IMR-90 (cell line): ENCODE results near the gene LDHA. TPM values are rescaled to one million over a fixed set of nuclear protein-coding genes. Genes with fewer than 3 reads are reported as not detected.
A peak's percentile ranks its signal among the peaks of the same experiment; 100 is the strongest.

ENCODE experiments used
- ATAC-seq: fragments of 200-7000 bp; cut with Tn5 transposase; 2 replicates; pipeline ENCODE4 v1.9.1; 2020; ENCODE audit warnings: low read depth, mild to moderate bottlenecking, moderate library complexity
- BruUV-seq: library from RNA; stranded (reverse); fragments of 400-500 nt; replicated peaks from 2 replicates; lab custom pipeline; 2021; lab: Mats Ljungman, UMichigan
- CTCF ChIA-PET: fragments of 300-600 bp; formaldehyde crosslinking; extraction: SDS; loops from one replicate; lab custom pipeline; 2021; ENCODE audit warnings: antibody characterized with exemption; lab: Yijun Ruan, JAX
- POLR2A ChIA-PET: fragments of 300-600 bp; sonication (Branson Sonifier 250); formaldehyde crosslinking; loops from one replicate; lab custom pipeline; 2022; ENCODE audit warnings: antibody characterized with exemption; ENCODE audit not compliant: unreplicated experiment; lab: Charles Lee
- DNase-seq: peaks from one replicate; pipeline ENCODE4 v3.0.0; 2013
- H2AFZ ChIP-seq: replicated peaks from 2 replicates; pipeline ENCODE3; 2013; ENCODE audit warnings: low read length, mild to moderate bottlenecking; ENCODE audit not compliant: poor library complexity
- H2AK5ac ChIP-seq: 2 replicates; pipeline ENCODE4 v1.6.1; 2013; ENCODE audit warnings: low read depth, low read length, inconsistent platforms
- H2AK9ac ChIP-seq: replicated peaks from 2 replicates; pipeline ENCODE3; 2013; ENCODE audit warnings: mild to moderate bottlenecking, low read depth, low read length, moderate library complexity; ENCODE audit not compliant: poor library complexity
- H2BK120ac ChIP-seq: 2 replicates; pipeline ENCODE4 v1.6.1; 2013; ENCODE audit warnings: low read depth, low read length, inconsistent platforms
- H2BK15ac ChIP-seq: 3 replicates; pipeline ENCODE4 v1.6.1; 2013; ENCODE audit warnings: low read depth, low read length, inconsistent platforms
- H2BK20ac ChIP-seq: 2 replicates; pipeline ENCODE4 v1.6.1; 2013; ENCODE audit warnings: low read depth, mild to moderate bottlenecking, inconsistent platforms, low read length, moderate library complexity
- H2BK5ac ChIP-seq: 2 replicates; pipeline ENCODE4 v1.6.1; 2013; ENCODE audit warnings: mild to moderate bottlenecking, low read depth, low read length, inconsistent platforms; ENCODE audit not compliant: poor library complexity, severe bottlenecking
- H3K14ac ChIP-seq: replicated peaks from 2 replicates; pipeline ENCODE4 v1.6.1; 2013; ENCODE audit warnings: low read depth, low read length, inconsistent platforms
- H3K18ac ChIP-seq: 2 replicates; pipeline ENCODE4 v1.6.1; 2013; ENCODE audit warnings: low read depth, low read length, control low read depth
- H3K23ac ChIP-seq: 2 replicates; pipeline ENCODE4 v1.6.1; 2013; ENCODE audit warnings: low read depth, low read length, inconsistent platforms
- H3K27ac ChIP-seq: 2 replicates; pipeline ENCODE4 v1.5.1; 2013; ENCODE audit warnings: mild to moderate bottlenecking, control low read depth, low read length; ENCODE audit not compliant: insufficient read depth
- H3K27me3 ChIP-seq: 2 replicates; pipeline ENCODE4 v1.6.1; 2013; ENCODE audit warnings: low read length; ENCODE audit not compliant: control insufficient read depth, insufficient read depth
- H3K36me3 ChIP-seq: 2 replicates; pipeline ENCODE4 v1.6.1; 2013; ENCODE audit warnings: low read length, mixed read lengths; ENCODE audit not compliant: control insufficient read depth, insufficient read depth
- H3K4ac ChIP-seq: 2 replicates; pipeline ENCODE4 v1.6.1; 2013; ENCODE audit warnings: low read depth, low read length, inconsistent platforms
- H3K4me1 ChIP-seq: 2 replicates; pipeline ENCODE4 v1.6.1; 2013; ENCODE audit warnings: low read length, mixed read lengths; ENCODE audit not compliant: control insufficient read depth, insufficient read depth
- H3K4me2 ChIP-seq: 2 replicates; pipeline ENCODE4 v1.6.1; 2013; ENCODE audit warnings: low read depth, mild to moderate bottlenecking, control low read depth, low read length, moderate library complexity
- H3K4me3 ChIP-seq: 2 replicates; pipeline ENCODE4 v1.5.1; 2013; ENCODE audit warnings: low read depth, mild to moderate bottlenecking, control low read depth, low read length, moderate library complexity; ENCODE audit not compliant: insufficient read depth
- H3K56ac ChIP-seq: 2 replicates; pipeline ENCODE4 v1.6.1; 2013; ENCODE audit warnings: low read length, inconsistent platforms; ENCODE audit not compliant: insufficient read depth; ENCODE audit errors: extremely low read depth
- H3K79me1 ChIP-seq, 2 experiments: 2 replicates each; pipeline ENCODE4 v1.6.1; 2013; ENCODE audit warnings: low read length in 2 of 2, inconsistent platforms in 1 of 2, low read depth in 1 of 2
- H3K9ac ChIP-seq: 2 replicates; pipeline ENCODE4 v1.6.1; 2013; ENCODE audit warnings: low read depth, low read length, control low read depth
- H3K9me1 ChIP-seq: 2 replicates; pipeline ENCODE4 v1.6.1; 2013; ENCODE audit warnings: low read length, inconsistent platforms; ENCODE audit not compliant: insufficient read depth
- H3K9me3 ChIP-seq: 2 replicates; pipeline ENCODE4 v1.6.1; 2013; ENCODE audit warnings: low read length; ENCODE audit not compliant: control insufficient read depth, insufficient read depth
- H4K20me1 ChIP-seq: 2 replicates; pipeline ENCODE4 v1.6.1; 2013; ENCODE audit warnings: low read length, inconsistent platforms; ENCODE audit not compliant: insufficient read depth
- H4K5ac ChIP-seq: 2 replicates; pipeline ENCODE4 v1.6.1; 2013; ENCODE audit warnings: mild to moderate bottlenecking, low read depth, low read length, control low read depth
- H4K8ac ChIP-seq, 2 experiments: 2 replicates each; pipeline ENCODE4 v1.6.1; 2013; ENCODE audit warnings: low read depth in 2 of 2, low read length in 2 of 2, control low read depth in 1 of 2, inconsistent platforms in 1 of 2
- H4K91ac ChIP-seq: 2 replicates; pipeline ENCODE4 v1.6.1; 2013; ENCODE audit warnings: low read depth, low read length, inconsistent platforms; ENCODE audit not compliant: insufficient read depth
- CHD1 ChIP-seq: IDR thresholded peaks from 2 replicates; pipeline ENCODE4 v1.6.1; 2012; ENCODE audit warnings: low read depth, low read length, improper control_type of control experiment
- CTCF ChIP-seq: conservative IDR thresholded peaks from 2 replicates; pipeline ENCODE4 v1.5.1; 2012; ENCODE audit warnings: mild to moderate bottlenecking, low read depth, low read length, improper control_type of control experiment
- MAFK ChIP-seq: IDR thresholded peaks from 2 replicates; pipeline ENCODE4 v1.6.1; 2012; ENCODE audit warnings: low read depth, low read length, improper control_type of control experiment
- MXI1 ChIP-seq: IDR thresholded peaks from 2 replicates; pipeline ENCODE4 v1.6.1; 2012; ENCODE audit warnings: low read depth, mild to moderate bottlenecking, low read length, moderate library complexity, borderline replicate concordance
- RFX5 ChIP-seq: IDR thresholded peaks from 2 replicates; pipeline ENCODE4 v1.8.0; 2012; ENCODE audit warnings: low read depth, mild to moderate bottlenecking, low read length, moderate library complexity
- SMC3 ChIP-seq: fragments of 150-350 bp; IDR thresholded peaks from 2 replicates; pipeline ENCODE4 v1.6.1; 2016; ENCODE audit warnings: low read depth, mild to moderate bottlenecking, antibody characterized with exemption, low read length, moderate library complexity
- USF2 ChIP-seq: fragments of 150-350 bp; IDR thresholded peaks from 2 replicates; pipeline ENCODE4 v1.6.1; 2017; ENCODE audit warnings: mild to moderate bottlenecking, antibody characterized with exemption, low read length, low read depth
- WGBS, 2 experiments: methylation state at CpG; one replicate each; pipeline versions ENCODE4 v1.1.5 to v1.1.7; 2013; ENCODE audit warnings: missing lambda C conversion rate in 2 of 2; ENCODE audit not compliant: insufficient read length in 1 of 2; ENCODE audit errors: extremely low coverage in 2 of 2; 5-methylcytosine and 5-hydroxymethylcytosine counted together
- dilution Hi-C: fragments of 300-500 bp; cut with HindIII; formaldehyde crosslinking; loops from one replicate; pipeline ENCODE4 v1.14.3; 2018; ENCODE audit warnings: low sequenced_read_pairs; ENCODE audit not compliant: unreplicated experiment
- in situ Hi-C: fragments of 300-500 bp; cut with MboI; formaldehyde crosslinking; loops from 3 replicates; pipeline ENCODE4 v1.14.3; 2019; ENCODE audit warnings: low sequenced_read_pairs, inconsistent platforms, mixed read lengths
- intact Hi-C: fragments of 100-400 bp; cut with micrococcal nuclease; formaldehyde crosslinking; loops from 2 replicates; pipeline ENCODE4 v1.10.0; 2022
- polyA plus RNA-seq, 3 experiments: library from polyadenylated mRNA; depleted of rRNA; stranded (reverse); fragments of >200 nt; gene quantifications; 2 replicates each; pipeline ENCODE4 v1.2.3, GENCODE V29; 2012; ENCODE audit warnings: low replicate concordance in 1 of 3
- total RNA-seq: library from RNA; depleted of rRNA; stranded (reverse); fragments of >200 nt; gene quantifications from 2 replicates; pipeline ENCODE4 v1.2.3, GENCODE V29; 2012
- TF ChIP-seq, protein P1 (sequence below): fragments of 150-350 bp; IDR thresholded peaks from 2 replicates; pipeline ENCODE4 v1.6.1; 2016; ENCODE audit warnings: low read depth, mild to moderate bottlenecking, low read length, moderate library complexity, borderline replicate concordance

Gene LDHA
- total and polyA plus RNA-seq, 2 of the 4 experiments (the other 2 are of a cell fraction): 1,735 to 1,813 TPM

GRCh38 chr11:18367431-18367830 lies 26.9 kb upstream of the LDHA start:
- no peak overlapping the region for H2AK9ac ChIP-seq
- no CpG with 5 or more reads among the region's 3 CpGs for WGBS, 2 experiments
- H4K20me1 ChIP-seq: no peaks in the 10 kb centered on the region
- no peak overlapping the region for H3K4ac ChIP-seq
- ATAC-seq (no peak; the same call in 1 of the 2 replicates), DNase-seq (peak; percentile 12)
- no peaks in the 10 kb centered on the region for H3K27me3 ChIP-seq
- TF ChIP-seq CHD1: no peak
- no peak for TF ChIP-seq CTCF
- TF ChIP-seq MXI1: no peak
- TF ChIP-seq MAFK: no peak
- no peak for TF ChIP-seq SMC3
- no peak for TF ChIP-seq USF2
- TF ChIP-seq RFX5: no peak
- TF ChIP-seq, protein P1, sequence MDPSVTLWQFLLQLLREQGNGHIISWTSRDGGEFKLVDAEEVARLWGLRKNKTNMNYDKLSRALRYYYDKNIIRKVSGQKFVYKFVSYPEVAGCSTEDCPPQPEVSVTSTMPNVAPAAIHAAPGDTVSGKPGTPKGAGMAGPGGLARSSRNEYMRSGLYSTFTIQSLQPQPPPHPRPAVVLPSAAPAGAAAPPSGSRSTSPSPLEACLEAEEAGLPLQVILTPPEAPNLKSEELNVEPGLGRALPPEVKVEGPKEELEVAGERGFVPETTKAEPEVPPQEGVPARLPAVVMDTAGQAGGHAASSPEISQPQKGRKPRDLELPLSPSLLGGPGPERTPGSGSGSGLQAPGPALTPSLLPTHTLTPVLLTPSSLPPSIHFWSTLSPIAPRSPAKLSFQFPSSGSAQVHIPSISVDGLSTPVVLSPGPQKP: no peak
- no peak overlapping the region for H3K56ac ChIP-seq
- no peak overlapping the region for H3K4me3 ChIP-seq
- H3K9ac ChIP-seq: no peak overlapping the region
- H3K9me1 ChIP-seq: 0 out of 2 replicates have a peak, but pooled peaks cover 4% of the 10 kb centered on the region
- H3K79me1 ChIP-seq: peaks cover 3 to 6% of the 10 kb centered on the region in 2 experiments; a peak in 3 of 4 replicates
- H3K4me1 ChIP-seq: no peaks in the 10 kb centered on the region; the same call in 1 of the 2 replicates
- H2BK5ac ChIP-seq: no peak overlapping the region
- no peak overlapping the region for H3K23ac ChIP-seq
- no peak overlapping the region for H4K8ac ChIP-seq
- no peak overlapping the region for H4K5ac ChIP-seq
- H2BK15ac ChIP-seq: no peak overlapping the region
- no peak overlapping the region for H2BK120ac ChIP-seq
- no peak overlapping the region for H2BK20ac ChIP-seq
- ChIA-PET CTCF (no interaction called here), POLR2A (no interaction called here)
- dilution Hi-C loops: no loop called here
- H3K36me3 ChIP-seq: peaks cover 26% of the 10 kb centered on the region
- no peaks in the 10 kb centered on the region for H3K9me3 ChIP-seq
- H3K14ac ChIP-seq: no peak overlapping the region
- H3K18ac ChIP-seq: no peak overlapping the region
- no TSS peak for BruUV-seq
- no peak overlapping the region for H3K27ac ChIP-seq
- no peak overlapping the region for H2AK5ac ChIP-seq
- H2AFZ ChIP-seq: no peak overlapping the region
- in situ Hi-C loops: no loop called here
- H3K4me2 ChIP-seq: no peak overlapping the region
- H4K91ac ChIP-seq: no peak overlapping the region
- intact Hi-C loops: no loop called here
